GM23338 (cell line): ENCODE results near the gene ANO1. TPM values are rescaled to one million over a fixed set of nuclear protein-coding genes. Genes with fewer than 3 reads are reported as not detected.

Experiments
- ATAC-seq: fragments of 200-7000 bp; cut with Tn5 transposase; 3 replicates; pipeline ENCODE4 v1.9.1; 2020
- DNase-seq: peaks from one replicate; pipeline ENCODE4 v3.0.0-alpha.2; 2015; ENCODE audit warnings: low spot score
- H2AFZ ChIP-seq: fragments of 200-600 bp; sonication (generic); 2 replicates; pipeline ENCODE4 v1.8.0; 2016; ENCODE audit warnings: antibody characterized with exemption, mild to moderate bottlenecking, moderate library complexity
- H3F3A ChIP-seq: fragments of 200-600 bp; sonication (generic); replicated peaks from 2 replicates; pipeline ENCODE4 v1.8.0; 2017; ENCODE audit warnings: antibody characterized with exemption, mixed run types, low read depth
- H3K27ac ChIP-seq: fragments of 200-600 bp; sonication (generic); 2 replicates; pipeline ENCODE4 v1.6.1; 2016; ENCODE audit warnings: low read depth
- H3K27me3 ChIP-seq: fragments of 200-600 bp; sonication (generic); 2 replicates; pipeline ENCODE4 v1.8.0; 2016; ENCODE audit warnings: mild to moderate bottlenecking, mixed run types, moderate library complexity; ENCODE audit not compliant: insufficient read depth
- H3K36me3 ChIP-seq: fragments of 200-600 bp; sonication (generic); 2 replicates; pipeline ENCODE4 v1.8.0; 2016; ENCODE audit warnings: mild to moderate bottlenecking; ENCODE audit not compliant: insufficient read depth
- H3K4me1 ChIP-seq: fragments of 200-600 bp; sonication (generic); 2 replicates; pipeline ENCODE4 v1.8.0; 2016; ENCODE audit warnings: mild to moderate bottlenecking, moderate library complexity; ENCODE audit not compliant: insufficient read depth
- H3K4me2 ChIP-seq: fragments of 200-600 bp; sonication (generic); 2 replicates; pipeline ENCODE4 v1.7.1; 2017; ENCODE audit warnings: mixed run types
- H3K4me3 ChIP-seq: fragments of 200-600 bp; sonication (generic); 2 replicates; pipeline ENCODE4 v1.6.1; 2016; ENCODE audit warnings: mixed run types
- H3K79me2 ChIP-seq: fragments of 200-600 bp; sonication (generic); replicated peaks from 2 replicates; pipeline ENCODE4 v1.8.0; 2017; ENCODE audit warnings: mild to moderate bottlenecking; ENCODE audit not compliant: insufficient read depth
- H3K9me2 ChIP-seq: fragments of 200-600 bp; sonication (generic); 2 replicates; pipeline ENCODE4 v1.8.0; 2017; ENCODE audit not compliant: insufficient read depth
- H4K20me1 ChIP-seq: fragments of 200-600 bp; sonication (generic); replicated peaks from 2 replicates; pipeline ENCODE4 v1.8.0; 2017; ENCODE audit warnings: mild to moderate bottlenecking; ENCODE audit not compliant: insufficient read depth
- H3K27ac Mint-ChIP-seq: 2 replicates; pipeline ENCODE4 v1.8.0; 2020; ENCODE audit warnings: inconsistent platforms, mild to moderate bottlenecking, moderate library complexity, mixed read lengths
- H3K27me3 Mint-ChIP-seq: 3 replicates; pipeline ENCODE4 v1.8.0; 2022; ENCODE audit warnings: low read depth, mild to moderate bottlenecking, moderate library complexity, mixed read lengths, inconsistent platforms; ENCODE audit not compliant: insufficient read depth, poor library complexity
- H3K36me3 Mint-ChIP-seq: 3 replicates; pipeline ENCODE4 v1.8.0; 2021; ENCODE audit warnings: low read depth, mild to moderate bottlenecking, inconsistent platforms, moderate library complexity, mixed read lengths
- H3K4me1 Mint-ChIP-seq: 3 replicates; pipeline ENCODE4 v1.8.0; 2020; ENCODE audit warnings: mild to moderate bottlenecking, inconsistent platforms, mixed read lengths
- H3K4me3 Mint-ChIP-seq: 3 replicates; pipeline ENCODE4 v1.8.0; 2021; ENCODE audit warnings: moderate library complexity, mild to moderate bottlenecking, inconsistent platforms, mixed read lengths
- H3K9me3 Mint-ChIP-seq: 3 replicates; pipeline ENCODE4 v1.8.0; 2020; ENCODE audit warnings: moderate library complexity, mild to moderate bottlenecking, inconsistent platforms, mixed read lengths
- CREB1 ChIP-seq: fragments of 250-450 bp; sonication (Bioruptor Pico); IDR thresholded peaks from 2 replicates; pipeline ENCODE4 v1.5.0; 2020; ENCODE audit warnings: low read depth, mild to moderate bottlenecking, moderate library complexity
- CTCF ChIP-seq, 2 experiments: fragments of 200-600 bp in 1 of 2; sonication (generic) in 1 of 2; conservative IDR thresholded peaks; 2 replicates each; pipeline versions ENCODE4 v1.5.1 to v1.6.1; 2016 to 2017; ENCODE audit warnings: antibody characterized with exemption in 2 of 2, low read depth in 2 of 2, mild to moderate bottlenecking in 2 of 2, moderate library complexity in 1 of 2
- ETS1 ChIP-seq: IDR thresholded peaks from 2 replicates; pipeline ENCODE4 v1.6.1; 2016; ENCODE audit warnings: antibody characterized with exemption
- EZH2 ChIP-seq: fragments of 200-600 bp; sonication (generic); IDR thresholded peaks from one replicate; pipeline ENCODE4 v1.8.0; 2017; ENCODE audit warnings: antibody characterized with exemption, mild to moderate bottlenecking, low read depth; ENCODE audit not compliant: unreplicated experiment
- EZH2phosphoT487 ChIP-seq: fragments of 200-600 bp; sonication (generic); IDR thresholded peaks from one replicate; pipeline ENCODE4 v1.8.1; 2018; ENCODE audit warnings: antibody characterized with exemption; ENCODE audit not compliant: unreplicated experiment
- JUNB ChIP-seq: IDR thresholded peaks from one replicate; pipeline ENCODE4 v1.6.1; 2016; ENCODE audit warnings: antibody characterized with exemption; ENCODE audit not compliant: unreplicated experiment
- NANOG ChIP-seq: IDR thresholded peaks from 2 replicates; pipeline ENCODE4 v1.6.1; 2016; ENCODE audit warnings: antibody characterized with exemption, borderline replicate concordance
- POLR2AphosphoS5 ChIP-seq: IDR thresholded peaks from 2 replicates; pipeline ENCODE4 v1.6.1; 2016; ENCODE audit warnings: antibody characterized with exemption, low read depth
- STAT1 ChIP-seq: IDR thresholded peaks from one replicate; pipeline ENCODE4 v1.6.1; 2016; ENCODE audit warnings: antibody characterized with exemption; ENCODE audit not compliant: unreplicated experiment
- ZNF114 ChIP-seq: fragments of 250-450 bp; sonication (Bioruptor Pico); IDR thresholded peaks from 2 replicates; pipeline ENCODE4 v1.5.0; 2020; ENCODE audit warnings: mild to moderate bottlenecking, moderate library complexity
- ZNF331 ChIP-seq: fragments of 250-450 bp; sonication (Bioruptor Pico); IDR thresholded peaks from 2 replicates; pipeline ENCODE4 v1.5.0; 2020; ENCODE audit warnings: low read depth, mild to moderate bottlenecking, moderate library complexity
- polyA plus RNA-seq: library from polyadenylated mRNA; unstranded; fragments of >200 nt; fragmentation: Nextera tagmentation; extraction: Ambion mirVana; gene quantifications from 2 replicates; pipeline ENCODE4 v1.2.1, GENCODE V29; 2016
- total RNA-seq: library from RNA; depleted of rRNA; stranded (reverse); fragments of >200 nt; shearing (Covaris generic); gene quantifications from 2 replicates; pipeline ENCODE4 v1.2.3, GENCODE V29; 2014
- TF ChIP-seq, protein P1 (sequence below): fragments of 250-450 bp; sonication (Bioruptor Pico); IDR thresholded peaks from 2 replicates; pipeline ENCODE4 v1.5.0; 2020; ENCODE audit warnings: mild to moderate bottlenecking, moderate library complexity
- TF ChIP-seq, protein P2 (sequence below): IDR thresholded peaks from one replicate; pipeline ENCODE4 v1.6.1; 2018; ENCODE audit warnings: antibody characterized with exemption; ENCODE audit not compliant: unreplicated experiment

ANO1 gene
- total and polyA plus RNA-seq, 2 experiments from 2014 or later: 1.4 to 3.4 TPM

- H3K4me2 ChIP-seq: no peak overlapping the region
- no peaks in the 10 kb centered on the region for H3K9me2 ChIP-seq
- no peak for DNase-seq
- H3K79me2 ChIP-seq: no peaks in the 10 kb centered on the region
- no peak overlapping the region for H3K4me3 Mint-ChIP-seq
- peaks cover 4% of the 10 kb centered on the region for H3K27me3 Mint-ChIP-seq
- no peaks in the 10 kb centered on the region for H4K20me1 ChIP-seq
- no peaks in the 10 kb centered on the region for H3K9me3 Mint-ChIP-seq
- H3K36me3 Mint-ChIP-seq: no peaks in the 10 kb centered on the region; the same call in 2 of the 3 replicates
- H2AFZ ChIP-seq: no peak overlapping the region
- H3K4me1 Mint-ChIP-seq: peaks cover 24% of the 10 kb centered on the region
- 0 out of 2 replicates have a peak, but pooled peaks cover 6% of the 10 kb centered on the region for H3F3A ChIP-seq
- H3K4me1 ChIP-seq: peaks cover 23% of the 10 kb centered on the region
- TF ChIP-seq CREB1 (CRISPR knock-in tag) (no peak), ZNF114 (CRISPR knock-in tag) (no peak), CTCF (conservative IDR thresholded peaks at IDR 0.05; ENCODE audit: low read depth in 2 of 2) (no peak), POLR2AphosphoS5 (no peak), EZH2phosphoT487 (no peak), NANOG (no peak), ETS1 (no peak), STAT1 (no peak), JUNB (no peak), EZH2 (no peak), ZNF331 (CRISPR knock-in tag) (no peak)
- TF ChIP-seq, protein P1, sequence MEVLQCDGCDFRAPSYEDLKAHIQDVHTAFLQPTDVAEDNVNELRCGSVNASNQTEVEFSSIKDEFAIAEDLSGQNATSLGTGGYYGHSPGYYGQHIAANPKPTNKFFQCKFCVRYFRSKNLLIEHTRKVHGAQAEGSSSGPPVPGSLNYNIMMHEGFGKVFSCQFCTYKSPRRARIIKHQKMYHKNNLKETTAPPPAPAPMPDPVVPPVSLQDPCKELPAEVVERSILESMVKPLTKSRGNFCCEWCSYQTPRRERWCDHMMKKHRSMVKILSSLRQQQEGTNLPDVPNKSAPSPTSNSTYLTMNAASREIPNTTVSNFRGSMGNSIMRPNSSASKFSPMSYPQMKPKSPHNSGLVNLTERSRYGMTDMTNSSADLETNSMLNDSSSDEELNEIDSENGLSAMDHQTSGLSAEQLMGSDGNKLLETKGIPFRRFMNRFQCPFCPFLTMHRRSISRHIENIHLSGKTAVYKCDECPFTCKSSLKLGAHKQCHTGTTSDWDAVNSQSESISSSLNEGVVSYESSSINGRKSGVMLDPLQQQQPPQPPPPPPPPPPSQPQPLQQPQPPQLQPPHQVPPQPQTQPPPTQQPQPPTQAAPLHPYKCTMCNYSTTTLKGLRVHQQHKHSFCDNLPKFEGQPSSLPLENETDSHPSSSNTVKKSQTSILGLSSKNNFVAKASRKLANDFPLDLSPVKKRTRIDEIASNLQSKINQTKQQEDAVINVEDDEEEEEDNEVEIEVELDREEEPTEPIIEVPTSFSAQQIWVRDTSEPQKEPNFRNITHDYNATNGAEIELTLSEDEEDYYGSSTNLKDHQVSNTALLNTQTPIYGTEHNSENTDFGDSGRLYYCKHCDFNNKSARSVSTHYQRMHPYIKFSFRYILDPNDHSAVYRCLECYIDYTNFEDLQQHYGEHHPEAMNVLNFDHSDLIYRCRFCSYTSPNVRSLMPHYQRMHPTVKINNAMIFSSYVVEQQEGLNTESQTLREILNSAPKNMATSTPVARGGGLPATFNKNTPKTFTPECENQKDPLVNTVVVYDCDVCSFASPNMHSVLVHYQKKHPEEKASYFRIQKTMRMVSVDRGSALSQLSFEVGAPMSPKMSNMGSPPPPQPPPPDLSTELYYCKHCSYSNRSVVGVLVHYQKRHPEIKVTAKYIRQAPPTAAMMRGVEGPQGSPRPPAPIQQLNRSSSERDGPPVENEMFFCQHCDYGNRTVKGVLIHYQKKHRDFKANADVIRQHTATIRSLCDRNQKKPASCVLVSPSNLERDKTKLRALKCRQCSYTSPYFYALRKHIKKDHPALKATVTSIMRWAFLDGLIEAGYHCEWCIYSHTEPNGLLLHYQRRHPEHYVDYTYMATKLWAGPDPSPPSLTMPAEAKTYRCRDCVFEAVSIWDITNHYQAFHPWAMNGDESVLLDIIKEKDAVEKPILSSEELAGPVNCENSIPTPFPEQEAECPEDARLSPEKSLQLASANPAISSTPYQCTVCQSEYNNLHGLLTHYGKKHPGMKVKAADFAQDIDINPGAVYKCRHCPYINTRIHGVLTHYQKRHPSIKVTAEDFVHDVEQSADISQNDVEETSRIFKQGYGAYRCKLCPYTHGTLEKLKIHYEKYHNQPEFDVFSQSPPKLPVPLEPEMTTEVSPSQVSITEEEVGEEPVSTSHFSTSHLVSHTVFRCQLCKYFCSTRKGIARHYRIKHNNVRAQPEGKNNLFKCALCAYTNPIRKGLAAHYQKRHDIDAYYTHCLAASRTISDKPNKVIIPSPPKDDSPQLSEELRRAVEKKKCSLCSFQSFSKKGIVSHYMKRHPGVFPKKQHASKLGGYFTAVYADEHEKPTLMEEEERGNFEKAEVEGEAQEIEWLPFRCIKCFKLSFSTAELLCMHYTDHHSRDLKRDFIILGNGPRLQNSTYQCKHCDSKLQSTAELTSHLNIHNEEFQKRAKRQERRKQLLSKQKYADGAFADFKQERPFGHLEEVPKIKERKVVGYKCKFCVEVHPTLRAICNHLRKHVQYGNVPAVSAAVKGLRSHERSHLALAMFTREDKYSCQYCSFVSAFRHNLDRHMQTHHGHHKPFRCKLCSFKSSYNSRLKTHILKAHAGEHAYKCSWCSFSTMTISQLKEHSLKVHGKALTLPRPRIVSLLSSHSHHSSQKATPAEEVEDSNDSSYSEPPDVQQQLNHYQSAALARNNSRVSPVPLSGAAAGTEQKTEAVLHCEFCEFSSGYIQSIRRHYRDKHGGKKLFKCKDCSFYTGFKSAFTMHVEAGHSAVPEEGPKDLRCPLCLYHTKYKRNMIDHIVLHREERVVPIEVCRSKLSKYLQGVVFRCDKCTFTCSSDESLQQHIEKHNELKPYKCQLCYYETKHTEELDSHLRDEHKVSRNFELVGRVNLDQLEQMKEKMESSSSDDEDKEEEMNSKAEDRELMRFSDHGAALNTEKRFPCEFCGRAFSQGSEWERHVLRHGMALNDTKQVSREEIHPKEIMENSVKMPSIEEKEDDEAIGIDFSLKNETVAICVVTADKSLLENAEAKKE (CRISPR knock-in tag): no peak
- TF ChIP-seq, protein P2, sequence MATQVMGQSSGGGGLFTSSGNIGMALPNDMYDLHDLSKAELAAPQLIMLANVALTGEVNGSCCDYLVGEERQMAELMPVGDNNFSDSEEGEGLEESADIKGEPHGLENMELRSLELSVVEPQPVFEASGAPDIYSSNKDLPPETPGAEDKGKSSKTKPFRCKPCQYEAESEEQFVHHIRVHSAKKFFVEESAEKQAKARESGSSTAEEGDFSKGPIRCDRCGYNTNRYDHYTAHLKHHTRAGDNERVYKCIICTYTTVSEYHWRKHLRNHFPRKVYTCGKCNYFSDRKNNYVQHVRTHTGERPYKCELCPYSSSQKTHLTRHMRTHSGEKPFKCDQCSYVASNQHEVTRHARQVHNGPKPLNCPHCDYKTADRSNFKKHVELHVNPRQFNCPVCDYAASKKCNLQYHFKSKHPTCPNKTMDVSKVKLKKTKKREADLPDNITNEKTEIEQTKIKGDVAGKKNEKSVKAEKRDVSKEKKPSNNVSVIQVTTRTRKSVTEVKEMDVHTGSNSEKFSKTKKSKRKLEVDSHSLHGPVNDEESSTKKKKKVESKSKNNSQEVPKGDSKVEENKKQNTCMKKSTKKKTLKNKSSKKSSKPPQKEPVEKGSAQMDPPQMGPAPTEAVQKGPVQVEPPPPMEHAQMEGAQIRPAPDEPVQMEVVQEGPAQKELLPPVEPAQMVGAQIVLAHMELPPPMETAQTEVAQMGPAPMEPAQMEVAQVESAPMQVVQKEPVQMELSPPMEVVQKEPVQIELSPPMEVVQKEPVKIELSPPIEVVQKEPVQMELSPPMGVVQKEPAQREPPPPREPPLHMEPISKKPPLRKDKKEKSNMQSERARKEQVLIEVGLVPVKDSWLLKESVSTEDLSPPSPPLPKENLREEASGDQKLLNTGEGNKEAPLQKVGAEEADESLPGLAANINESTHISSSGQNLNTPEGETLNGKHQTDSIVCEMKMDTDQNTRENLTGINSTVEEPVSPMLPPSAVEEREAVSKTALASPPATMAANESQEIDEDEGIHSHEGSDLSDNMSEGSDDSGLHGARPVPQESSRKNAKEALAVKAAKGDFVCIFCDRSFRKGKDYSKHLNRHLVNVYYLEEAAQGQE: no peak
- no peaks in the 10 kb centered on the region for H3K27me3 ChIP-seq
- no peak overlapping the region for H3K27ac Mint-ChIP-seq
- H3K36me3 ChIP-seq: no peaks in the 10 kb centered on the region
- H3K27ac ChIP-seq: no peak overlapping the region
- H3K4me3 ChIP-seq: no peak overlapping the region
- no peak for ATAC-seq
These were observed 52.5 kb downstream of the ANO1 start for GRCh38 chr11:70130636-70131035.
